Body of pancreas (tissue), 4 donors: ENCODE measurements around the gene SOX10.

Experiments
- CTCF ChIP-seq, 7 experiments: fragments of 450-650 bp in 4 of 7; fragments of 200-600 bp in 3 of 7; sonication (generic) in 3 of 7; IDR thresholded peaks; one replicate each; pipeline ENCODE4 v1.5.1; 2016 to 2019; ENCODE audit warnings: antibody characterized with exemption in 7 of 7
- POLR2A ChIP-seq, 3 donors: fragments of 450-650 bp; IDR thresholded peaks; one replicate each; pipeline ENCODE4 v1.6.1; 2016; ENCODE audit warnings: antibody characterized with exemption in 3 of 3, mild to moderate bottlenecking in 2 of 3

DNA sequence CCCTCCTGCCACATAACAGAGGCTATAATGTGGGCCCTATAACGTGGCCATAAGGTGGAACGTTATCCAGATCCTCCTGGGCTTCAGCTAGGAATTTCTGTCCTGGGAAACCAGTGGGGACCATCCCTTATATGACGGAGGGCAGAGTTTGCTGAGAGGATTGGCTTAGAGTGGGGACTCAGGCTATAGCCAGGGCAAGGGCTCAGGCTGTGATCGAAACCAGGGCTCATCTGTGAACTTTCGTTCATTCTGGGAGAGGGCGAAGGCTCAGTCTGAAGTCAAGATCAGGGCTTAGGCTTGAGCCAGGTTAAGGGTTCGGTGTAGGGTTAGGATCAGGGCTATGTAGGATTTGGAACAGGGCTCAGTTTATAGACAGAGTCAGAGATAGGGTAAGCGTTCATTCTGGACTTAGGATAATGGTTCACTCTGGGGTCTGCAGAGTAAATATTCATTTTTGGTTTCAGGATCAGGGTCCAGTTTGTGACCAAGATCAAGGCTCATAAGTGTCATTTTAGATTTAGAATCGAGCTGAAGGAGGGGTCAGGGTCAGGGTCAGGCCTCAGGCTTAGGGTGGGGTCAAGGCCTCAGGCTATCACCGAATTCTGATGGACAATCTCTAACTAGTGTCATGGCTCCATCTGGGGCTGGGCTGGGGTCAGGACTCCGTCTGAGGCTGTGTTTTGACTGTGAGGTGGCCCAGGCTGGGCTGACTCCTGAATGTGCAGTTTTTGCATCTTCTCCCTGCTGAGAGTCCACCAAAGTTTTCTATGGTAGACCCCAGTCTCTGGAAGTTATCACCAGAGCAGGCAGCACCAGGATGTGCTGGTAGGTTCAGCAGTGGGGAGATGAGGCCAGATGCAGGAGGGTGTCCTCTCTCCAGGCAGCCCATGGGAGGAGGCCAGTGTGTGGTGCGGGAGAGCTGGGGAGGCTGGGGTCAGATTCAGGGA lies 33.9 kb upstream of the SOX10 start:
- TF ChIP-seq CTCF (IDR thresholded peaks at IDR 0.05), result no peak
- TF ChIP-seq POLR2A (IDR thresholded peaks at IDR 0.05), result no peak
